GM18873 (cell line): ENCODE results near the gene BRAF.
A peak's percentile ranks its signal among the peaks of the same experiment; 100 is the strongest.
"Not testable (repeated sequence)": the region's sequence is repeated elsewhere in the genome, so short reads cannot be mapped to it uniquely, and the experiment has no call there.

Source experiments
- ATAC-seq: cut with Tn5 transposase; IDR thresholded peaks from one replicate; pipeline ENCODE4 v1.9.1; 2021; ENCODE audit warnings: mild to moderate bottlenecking, moderate library complexity, moderate number of reproducible peaks; ENCODE audit not compliant: unreplicated experiment, low FRiP score

The BRAF gene

DNA sequence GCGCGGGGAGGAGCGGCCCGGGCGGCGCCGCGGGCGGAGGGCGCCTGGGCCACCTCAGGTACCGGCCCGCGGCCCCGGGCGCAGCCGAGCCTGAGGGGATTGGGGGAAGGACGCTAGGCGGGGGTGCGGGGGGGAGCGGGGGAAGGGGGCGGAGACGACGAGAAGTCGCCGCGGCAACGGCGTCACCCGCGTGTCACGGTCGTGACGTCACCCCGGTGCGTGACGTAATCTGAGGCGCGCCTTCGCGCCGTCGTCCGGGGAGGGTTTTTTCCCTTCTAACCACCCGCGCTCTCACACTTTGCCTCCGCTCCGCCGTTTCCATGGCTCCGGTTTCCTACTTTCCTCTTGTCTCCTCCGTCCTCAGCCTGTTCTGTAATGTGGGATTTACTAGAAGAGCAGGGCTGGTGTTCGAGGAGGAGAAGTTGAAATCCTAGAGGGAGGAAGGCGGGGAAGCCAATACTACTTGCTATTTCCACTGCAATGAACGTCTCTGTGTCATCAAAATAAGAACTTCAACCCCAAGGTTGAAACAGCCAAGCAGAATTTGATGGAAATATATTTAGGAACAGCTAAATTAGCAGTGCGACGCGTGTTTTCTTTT is at the start of gene BRAF:
Gene BRAF (minus strand): TSS at position 109 of the 601 bp plus-strand sequence. CDS start 226 bp downstream, outside the sequence.
- ATAC-seq: peak; percentile 24

DNA sequence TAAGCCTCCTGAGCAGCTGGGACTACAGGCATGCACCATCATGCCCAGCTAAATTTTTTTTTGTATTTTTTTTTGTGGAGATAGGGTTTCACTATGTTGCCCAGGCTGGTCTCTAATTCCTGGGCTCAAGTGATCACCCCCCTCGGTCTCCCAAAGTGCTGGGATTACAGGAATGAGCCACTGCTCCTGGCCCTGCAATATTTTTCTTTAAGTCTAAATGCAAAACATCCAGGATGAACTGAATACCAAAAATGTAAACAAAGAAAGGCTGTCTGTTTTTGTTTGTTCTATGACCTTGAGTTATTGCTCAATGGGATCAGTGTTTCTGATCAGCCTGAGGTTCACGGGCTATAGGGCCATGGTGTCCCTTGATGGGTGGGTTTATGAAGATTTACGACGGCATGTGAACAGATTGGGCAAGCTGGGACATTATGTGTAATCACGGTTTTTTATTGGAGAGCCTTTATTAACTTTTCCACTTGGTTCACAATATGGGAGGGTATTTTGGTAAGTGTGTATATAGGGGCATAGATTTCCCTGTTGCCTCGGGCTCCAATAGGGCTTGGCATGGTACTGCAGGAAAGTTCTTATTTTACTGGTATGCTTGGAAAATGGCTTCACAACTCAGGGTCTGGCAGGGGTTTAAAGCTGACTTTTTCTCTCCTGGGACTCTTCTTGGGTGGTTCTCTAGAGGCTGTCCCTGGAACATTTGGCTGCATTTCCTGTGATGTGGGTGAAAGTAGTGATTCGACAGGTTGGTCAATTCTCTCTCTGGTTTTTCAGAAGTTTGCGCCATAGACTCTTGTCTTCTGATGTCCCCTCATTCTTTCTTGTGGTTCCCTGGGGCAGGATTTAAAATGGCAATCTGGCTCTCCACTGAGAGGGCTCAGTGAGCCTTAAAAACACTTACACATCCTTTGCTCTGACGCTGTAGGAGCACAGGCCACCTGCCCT is 48.4 kb upstream of the BRAF start:
- ATAC-seq: no peak

DNA sequence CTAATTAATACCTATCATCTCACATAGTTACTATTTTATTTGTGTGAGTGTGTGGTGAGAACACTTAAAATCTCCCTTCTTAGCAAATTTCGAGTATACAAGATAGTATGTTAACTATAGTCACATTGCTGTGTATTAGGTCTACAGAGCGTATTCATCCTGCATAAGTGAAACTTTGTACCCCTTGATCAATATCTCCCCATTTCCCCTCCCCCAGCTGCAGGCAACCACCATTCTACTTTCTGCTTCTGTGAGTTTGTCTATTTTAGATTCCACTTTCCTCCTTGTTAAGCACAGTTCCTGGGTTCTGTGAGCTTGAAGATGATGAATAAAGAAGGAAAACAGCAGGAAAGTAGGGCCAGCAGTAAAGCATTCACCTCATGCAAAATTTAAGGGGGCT is 47.6 kb upstream of the BRAF start:
- no peak for ATAC-seq

DNA sequence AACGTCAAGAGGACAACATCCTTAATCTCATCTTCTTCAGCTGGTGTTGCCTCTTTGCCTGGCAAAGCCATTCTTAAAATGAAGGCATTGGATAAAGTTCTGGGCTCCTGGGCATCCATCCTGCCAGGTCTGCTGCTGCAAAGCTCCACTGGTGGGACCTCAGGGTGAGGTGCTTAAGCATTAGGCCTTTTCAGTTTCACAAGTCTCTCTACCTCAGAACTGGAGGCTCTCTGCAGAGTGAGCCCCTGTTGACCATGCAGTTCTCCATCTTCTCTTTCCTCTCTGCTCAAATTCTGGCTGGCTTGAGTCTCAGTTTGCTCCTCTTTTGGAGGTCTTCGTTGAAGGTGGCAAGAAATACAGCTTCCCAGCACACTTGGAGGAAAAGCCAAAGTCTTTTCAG is 42.7 kb upstream of the BRAF start:
- no peak for ATAC-seq

DNA sequence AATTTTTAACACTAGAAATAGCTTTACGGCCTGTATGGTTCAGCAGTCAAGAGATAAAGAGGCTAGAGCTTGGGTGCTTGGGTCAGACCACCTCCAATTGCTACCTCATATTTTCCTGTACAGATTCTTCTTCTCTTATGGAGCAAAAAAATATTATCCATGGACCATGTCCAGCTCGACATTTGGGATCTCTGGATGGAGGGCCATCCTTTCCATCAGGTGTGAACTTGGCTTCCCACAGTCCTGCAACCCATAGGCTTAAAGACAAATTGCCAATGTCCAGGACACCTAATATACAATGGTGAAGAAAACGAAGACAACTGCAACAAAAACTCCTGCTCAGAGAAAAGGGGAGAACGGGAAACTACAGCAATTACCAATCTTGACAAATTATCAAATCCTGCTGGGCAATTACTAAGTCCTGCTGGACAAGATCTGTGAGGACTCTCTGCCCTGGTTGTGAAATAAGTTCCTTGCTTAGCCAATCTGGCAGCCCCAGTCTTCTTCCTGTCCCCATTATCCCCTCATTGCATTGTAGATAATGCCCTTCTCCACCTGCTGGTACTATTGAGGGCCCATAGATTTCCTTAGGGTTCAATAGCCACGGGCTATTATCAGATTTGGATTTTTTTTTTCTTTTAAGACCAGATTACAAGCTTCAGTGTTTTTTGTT is 42.0 kb upstream of the BRAF start:
- ATAC-seq: no peak

DNA sequence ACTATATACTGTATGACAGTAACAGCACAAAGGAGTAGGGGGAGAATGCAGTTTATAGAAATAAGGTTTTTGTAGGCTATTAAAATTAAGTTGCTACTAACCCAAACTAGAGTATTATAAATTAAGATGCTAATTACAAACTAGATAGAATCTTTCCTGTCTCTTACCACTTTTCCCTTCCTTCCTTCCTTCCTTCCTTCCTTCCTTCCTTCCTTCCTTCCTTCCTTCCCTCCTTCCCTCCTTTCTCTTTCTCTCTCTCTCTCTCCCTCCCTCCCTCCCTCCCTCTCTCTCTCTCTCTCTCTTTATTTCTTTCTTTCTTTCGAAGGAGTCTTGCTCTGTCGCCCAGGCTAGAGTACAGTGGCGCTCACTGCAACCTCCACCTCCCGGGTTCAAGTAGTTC is 36.4 kb upstream of the BRAF start:
- ATAC-seq: no peak

DNA sequence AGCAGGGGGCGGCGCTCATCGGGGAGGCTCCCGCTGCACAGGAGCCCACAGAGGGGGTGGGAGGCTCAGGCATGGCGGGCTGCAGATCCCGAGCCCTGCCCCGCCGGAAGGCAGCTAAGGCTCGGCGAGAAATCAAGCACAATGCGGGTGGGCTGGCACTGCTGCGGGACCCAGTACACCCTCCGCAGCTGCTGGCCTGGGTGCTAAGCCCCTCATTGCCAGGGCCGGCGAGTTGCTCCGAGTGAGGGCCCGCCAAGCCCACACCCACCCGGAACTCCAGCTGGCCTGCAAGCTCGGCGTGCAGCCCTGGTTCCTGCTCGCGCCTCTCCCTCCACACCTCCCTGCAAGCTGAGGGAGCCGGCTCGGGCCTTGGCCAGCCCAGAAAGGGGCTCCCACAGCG is 32.3 kb upstream of the BRAF start:
- not testable (repeated sequence) for ATAC-seq

DNA sequence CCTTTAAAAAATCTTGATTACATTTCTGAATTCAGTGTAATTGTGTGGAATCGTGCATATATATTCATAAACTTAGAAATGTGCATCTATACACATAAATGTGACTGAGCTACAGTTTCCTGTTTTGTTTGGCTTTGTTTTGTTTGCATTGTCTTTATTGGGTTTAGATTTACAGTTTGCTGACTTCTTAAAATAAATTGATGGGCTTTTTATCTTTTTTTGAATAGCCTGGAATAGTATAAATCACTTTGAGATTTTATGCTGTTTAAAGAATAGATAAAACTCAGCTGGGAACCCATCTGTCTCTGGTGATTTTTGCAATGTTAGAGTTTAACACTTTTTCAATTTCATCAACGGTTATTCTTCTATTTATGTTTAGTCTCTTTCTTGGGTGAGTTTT is 21.2 kb upstream of the BRAF start:
- ATAC-seq: no peak

DNA sequence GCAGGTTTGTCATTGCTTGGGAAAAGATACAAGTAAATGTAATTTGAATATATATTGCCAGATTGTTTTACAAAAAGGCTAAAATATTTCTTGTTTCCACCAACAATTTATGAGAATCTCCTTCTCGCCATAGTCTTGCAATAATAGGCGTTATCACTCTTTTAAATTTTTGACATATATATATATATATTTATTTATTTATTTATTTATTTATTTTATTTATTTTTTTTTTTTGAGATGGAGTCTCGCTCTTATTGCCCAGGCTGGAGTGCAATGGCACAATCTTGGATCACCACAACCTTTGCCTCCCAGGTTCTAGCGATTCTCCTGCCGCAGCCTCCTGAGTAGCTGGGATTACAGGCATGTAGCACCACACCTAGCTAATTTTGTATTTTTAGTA is 17.5 kb upstream of the BRAF start:
- ATAC-seq: not testable (repeated sequence)

DNA sequence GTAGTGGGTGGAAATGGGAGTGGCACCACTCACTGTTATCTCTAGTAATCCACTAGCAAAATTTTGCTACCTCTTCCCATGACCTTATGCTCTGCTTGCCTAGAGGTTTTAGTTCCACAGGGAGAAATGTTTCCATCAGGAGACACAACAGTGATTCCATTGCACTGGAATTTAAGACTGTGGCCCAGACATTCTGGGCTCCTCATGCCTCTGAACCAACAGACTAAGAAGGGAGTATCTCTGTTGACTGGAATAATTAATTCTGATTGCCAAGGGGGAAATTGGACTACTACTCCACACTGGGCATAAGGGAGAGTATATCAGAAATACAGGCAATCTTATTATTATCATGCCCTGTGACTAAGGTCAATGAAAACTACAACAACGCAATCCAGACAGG is 16.2 kb upstream of the BRAF start:
- no peak for ATAC-seq

DNA sequence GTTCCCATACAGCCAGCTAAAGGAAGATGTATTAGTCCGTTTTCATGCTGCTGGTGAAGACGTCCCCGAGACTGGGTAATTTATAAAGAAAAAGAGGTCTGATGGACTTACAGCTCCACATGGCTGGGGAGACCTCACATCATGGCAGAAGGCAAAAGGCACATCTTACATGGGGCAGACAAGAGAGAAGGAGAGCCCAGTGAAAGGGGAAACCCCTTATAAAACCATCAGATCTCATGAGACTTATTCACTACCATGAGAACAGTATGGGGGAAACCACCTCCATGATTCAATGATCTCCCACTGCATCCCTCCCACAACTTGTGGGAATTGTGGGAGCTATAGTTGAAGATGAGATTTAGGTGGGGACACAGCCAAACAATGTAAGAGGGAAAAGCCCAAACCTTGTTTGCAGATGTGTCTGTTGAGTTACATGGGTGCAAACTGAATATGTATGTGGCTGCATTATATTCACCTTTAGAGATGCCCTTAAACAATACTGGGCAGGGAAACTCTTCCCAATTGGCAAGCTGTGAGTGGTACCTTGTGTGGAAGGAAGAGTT is 13.1 kb upstream of the BRAF start:
- no peak for ATAC-seq

DNA sequence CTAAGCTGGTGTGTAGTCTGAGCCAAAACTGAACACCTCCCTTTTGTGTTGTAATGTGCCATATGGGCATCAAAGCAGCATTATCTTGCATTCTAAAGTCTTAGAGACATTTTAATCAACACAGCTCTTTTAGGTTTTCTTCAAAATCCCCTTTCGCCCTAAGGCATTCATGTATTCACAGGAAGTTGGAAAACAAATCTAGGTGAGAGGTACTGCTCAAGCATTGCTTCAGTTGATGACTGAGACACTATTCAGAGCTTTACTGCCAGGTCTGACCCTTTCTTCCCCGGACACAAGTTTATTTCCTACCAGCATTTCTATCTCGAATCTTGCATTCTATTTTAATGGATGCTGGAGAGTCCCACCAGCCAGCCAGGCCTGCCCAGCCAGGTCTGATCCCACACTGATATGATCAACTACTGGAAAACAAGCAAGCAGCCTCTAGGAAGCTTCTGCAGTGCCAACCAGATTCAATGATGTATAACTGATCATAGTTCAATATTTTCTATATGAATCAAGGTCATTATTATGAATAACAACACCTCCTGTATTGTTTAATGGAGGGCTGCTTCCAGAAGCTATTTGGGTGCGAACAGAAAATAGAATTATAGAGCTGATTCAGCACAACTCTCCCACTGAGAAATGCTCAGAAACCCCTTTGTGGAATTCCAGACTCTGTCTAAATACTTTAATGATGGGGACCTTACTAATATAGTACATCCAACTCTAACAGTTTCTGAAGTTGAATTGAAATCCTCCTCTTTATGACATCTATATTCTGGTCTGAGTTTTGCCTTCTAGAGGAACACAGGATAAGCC is 4.0 kb upstream of the BRAF start:
- ATAC-seq: no peak

DNA sequence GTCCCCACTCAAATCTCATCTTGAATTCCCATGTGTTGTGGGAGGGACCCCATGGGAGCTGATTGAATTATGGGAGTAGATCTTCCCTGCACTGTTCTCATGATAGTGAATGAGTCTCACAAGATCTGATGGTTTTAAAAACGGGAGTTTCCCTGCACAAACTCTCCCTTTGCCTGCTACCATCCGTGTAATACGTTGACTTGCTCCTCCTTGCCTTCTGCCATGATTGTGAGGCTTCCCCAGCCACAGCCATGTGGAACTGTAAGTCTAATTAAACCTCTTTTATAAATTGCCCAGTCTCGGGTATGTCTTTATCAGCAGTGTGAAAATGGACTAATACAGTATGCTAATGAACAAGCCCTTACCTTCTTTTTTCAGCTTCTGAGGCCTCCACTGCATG is 3.2 kb upstream of the BRAF start:
- ATAC-seq: not testable (repeated sequence)

DNA sequence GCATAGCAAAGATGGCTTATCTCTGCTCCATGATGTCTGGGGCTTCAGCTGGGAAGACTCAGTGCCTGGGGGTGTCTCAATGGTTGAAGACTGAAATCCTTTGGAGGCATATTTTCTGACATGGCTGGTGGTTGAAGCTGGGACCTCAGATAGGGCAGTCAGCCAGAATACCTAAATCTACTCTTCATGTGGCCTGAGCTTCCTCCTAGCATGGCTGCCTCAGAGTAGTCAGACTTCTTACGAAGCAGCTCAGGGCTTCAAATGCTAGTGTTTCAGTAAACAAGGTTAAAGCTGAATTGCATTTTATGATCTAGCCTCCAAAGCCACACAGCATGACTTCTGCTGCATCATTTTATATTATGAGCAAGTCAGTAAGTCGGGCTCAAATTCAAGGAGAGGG is 2.6 kb upstream of the BRAF start:
- no peak for ATAC-seq

DNA sequence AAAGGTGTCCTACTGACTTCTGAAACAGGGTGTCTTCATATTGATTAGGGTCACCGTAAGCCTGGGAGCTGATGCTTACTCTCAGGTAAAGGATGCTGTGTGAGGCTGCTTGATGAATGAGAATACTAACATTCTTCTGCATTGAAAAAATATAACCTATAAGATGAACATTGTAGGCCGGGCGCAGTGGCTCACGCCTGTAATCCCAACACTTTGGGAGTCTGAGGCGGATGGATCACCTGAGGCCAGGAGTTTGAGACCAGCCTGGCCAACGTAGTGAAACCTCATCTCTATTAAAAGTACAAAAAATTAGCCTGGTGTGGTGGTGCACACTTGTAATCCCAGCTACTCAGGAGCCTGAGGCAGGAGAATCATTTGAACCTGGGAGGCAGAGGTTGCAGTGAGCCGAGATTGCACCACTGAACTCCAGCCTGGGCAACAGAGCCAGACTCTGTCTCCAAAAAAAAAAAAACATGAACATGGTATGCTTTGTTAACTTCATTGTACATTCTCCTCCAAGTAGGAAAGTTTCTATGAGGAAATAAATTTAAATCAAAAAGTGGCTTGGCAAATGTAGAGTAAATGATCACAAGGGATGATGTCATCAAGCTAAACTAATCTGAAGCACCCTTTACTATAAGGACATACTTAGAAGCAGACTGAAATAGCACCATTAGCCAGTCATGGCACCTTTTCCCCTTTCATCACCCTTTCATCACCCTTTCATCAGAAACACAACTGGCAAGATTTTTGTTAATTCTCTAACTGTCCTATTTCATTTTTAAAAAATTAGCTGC is 1.5 kb upstream of the BRAF start:
- no peak for ATAC-seq

DNA sequence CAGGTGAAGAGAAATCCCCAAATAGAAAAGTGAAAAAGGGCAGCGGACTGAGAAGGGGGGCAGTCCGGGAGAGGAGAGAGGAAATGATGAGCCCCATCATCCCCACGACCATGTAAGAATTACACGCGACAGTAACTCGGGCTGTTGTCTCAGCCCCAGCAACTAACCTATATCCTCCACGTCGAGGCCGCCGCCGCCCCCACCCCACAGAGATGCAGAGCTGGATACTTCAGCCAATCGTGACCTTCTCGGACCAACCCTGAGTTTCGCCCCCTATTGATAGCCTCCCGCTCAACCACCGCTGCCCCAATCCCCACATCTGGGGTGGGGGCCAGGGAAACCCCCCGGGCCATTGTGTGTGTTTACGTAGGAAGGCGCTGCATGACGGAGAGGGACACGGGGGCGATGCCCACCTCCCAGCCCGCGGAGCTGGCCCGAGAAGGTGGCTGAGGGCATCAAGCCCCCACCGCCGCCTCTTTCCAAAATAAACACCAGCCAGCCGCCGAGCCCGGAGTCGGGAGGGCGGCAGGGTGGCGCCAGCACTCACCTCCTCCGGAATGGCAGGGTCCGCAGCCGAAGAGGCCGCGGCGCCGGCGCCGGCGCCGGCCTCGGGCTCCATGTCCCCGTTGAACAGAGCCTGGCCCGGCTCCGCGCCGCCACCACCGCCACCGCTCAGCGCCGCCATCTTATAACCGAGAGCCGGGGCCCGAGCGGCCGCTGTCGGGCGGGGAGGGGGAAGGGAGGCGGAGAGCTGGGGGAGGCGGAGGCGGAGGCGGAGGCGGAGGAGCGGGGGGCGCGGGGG is 509 bp downstream of the BRAF start:
- peak; percentile 85 for ATAC-seq

DNA sequence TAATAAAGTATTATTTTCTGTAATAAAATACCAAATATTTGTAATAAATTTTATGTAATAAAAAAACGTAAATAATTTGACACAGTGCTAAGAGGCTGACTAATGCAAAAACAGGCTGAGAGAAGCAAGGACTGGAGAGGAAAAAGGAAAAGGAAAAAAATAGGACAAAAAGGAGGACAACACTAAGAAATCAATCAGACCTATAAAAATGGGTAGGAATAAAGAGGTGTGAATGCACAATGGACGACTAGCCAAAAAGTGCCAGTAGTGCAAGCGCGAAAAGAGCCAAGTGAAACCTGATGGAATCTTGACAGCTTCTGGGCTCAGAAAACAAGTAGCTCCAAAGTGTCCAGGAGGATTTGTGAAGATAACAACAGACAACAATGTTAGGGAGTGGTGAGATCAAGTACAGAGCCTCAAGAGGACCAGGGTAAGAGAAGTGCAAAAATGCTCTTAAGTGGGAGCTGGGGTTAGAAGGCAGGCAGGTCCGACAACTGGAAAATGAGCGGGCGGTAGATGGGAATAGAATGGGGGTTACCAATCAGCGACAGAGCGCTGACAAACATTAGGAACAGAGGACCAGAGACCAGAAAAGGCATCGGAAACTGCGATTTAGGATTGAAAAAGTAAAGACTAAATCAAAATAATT is 1.2 kb downstream of the BRAF start:
- ATAC-seq: no peak

DNA sequence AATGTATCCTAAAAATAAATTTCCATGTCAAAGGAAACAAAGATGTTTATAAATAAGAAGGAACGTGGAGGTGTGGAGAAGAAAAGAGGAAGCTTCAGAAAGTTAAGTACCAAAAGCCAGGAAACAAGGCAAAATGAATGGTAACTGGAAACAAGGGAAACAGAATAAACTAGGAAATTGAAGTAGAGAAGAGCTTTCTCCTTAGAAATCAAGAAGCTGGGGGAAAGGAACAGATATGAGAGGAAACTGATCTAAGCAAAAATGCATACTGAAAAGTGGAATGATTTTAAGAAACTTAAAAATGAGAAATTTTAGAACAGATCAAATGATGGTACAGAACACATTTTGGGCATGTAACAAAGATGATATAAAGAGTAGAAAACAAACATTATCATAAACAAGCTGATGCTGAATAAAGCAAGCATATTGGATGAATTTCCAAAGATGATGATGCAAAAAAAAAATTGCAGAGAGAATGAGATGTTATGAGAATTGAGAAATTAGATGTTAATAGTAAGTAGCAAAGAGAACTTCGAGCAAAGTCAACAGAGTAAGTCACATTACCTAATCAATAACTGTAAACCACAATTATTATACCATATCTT is 1.9 kb downstream of the BRAF start:
- ATAC-seq: no peak
